IMR-90 (cell line): ENCODE data around the gene GNAT2. TPM values are rescaled to one million over a fixed set of nuclear protein-coding genes. Genes with fewer than 3 reads are reported as not detected.

Experiments
- MAZ ChIP-seq: IDR thresholded peaks from 2 replicates; pipeline ENCODE4 v1.6.1; 2012; ENCODE audit warnings: low read depth, mild to moderate bottlenecking, low read length, improper control_type of control experiment, moderate library complexity, borderline replicate concordance
- NFE2L2 ChIP-seq: fragments of 150-350 bp; IDR thresholded peaks from 2 replicates; pipeline ENCODE4 v1.6.1; 2016; ENCODE audit warnings: low read depth, mild to moderate bottlenecking, low read length
- RAD21 ChIP-seq: IDR thresholded peaks from 2 replicates; pipeline ENCODE4 v1.6.1; 2012; ENCODE audit warnings: low read length, improper control_type of control experiment
- SMC3 ChIP-seq: fragments of 150-350 bp; IDR thresholded peaks from 2 replicates; pipeline ENCODE4 v1.6.1; 2016; ENCODE audit warnings: low read depth, mild to moderate bottlenecking, antibody characterized with exemption, low read length, moderate library complexity
- polyA plus RNA-seq, 3 experiments: library from polyadenylated mRNA; depleted of rRNA; stranded (reverse); fragments of >200 nt; gene quantifications; 2 replicates each; pipeline ENCODE4 v1.2.3, GENCODE V29; 2012; ENCODE audit warnings: low replicate concordance in 1 of 3
- total RNA-seq: library from RNA; depleted of rRNA; stranded (reverse); fragments of >200 nt; gene quantifications from 2 replicates; pipeline ENCODE4 v1.2.3, GENCODE V29; 2012
- TF ChIP-seq, protein P1 (sequence below): conservative IDR thresholded peaks from 2 replicates; pipeline ENCODE4 v1.5.1; 2012; ENCODE audit warnings: mild to moderate bottlenecking, low read depth, low read length, improper control_type of control experiment

GNAT2 gene
- total and polyA plus RNA-seq, 2 of the 4 experiments (the other 2 are of a cell fraction): 0.17 to 0.36 TPM

DNA sequence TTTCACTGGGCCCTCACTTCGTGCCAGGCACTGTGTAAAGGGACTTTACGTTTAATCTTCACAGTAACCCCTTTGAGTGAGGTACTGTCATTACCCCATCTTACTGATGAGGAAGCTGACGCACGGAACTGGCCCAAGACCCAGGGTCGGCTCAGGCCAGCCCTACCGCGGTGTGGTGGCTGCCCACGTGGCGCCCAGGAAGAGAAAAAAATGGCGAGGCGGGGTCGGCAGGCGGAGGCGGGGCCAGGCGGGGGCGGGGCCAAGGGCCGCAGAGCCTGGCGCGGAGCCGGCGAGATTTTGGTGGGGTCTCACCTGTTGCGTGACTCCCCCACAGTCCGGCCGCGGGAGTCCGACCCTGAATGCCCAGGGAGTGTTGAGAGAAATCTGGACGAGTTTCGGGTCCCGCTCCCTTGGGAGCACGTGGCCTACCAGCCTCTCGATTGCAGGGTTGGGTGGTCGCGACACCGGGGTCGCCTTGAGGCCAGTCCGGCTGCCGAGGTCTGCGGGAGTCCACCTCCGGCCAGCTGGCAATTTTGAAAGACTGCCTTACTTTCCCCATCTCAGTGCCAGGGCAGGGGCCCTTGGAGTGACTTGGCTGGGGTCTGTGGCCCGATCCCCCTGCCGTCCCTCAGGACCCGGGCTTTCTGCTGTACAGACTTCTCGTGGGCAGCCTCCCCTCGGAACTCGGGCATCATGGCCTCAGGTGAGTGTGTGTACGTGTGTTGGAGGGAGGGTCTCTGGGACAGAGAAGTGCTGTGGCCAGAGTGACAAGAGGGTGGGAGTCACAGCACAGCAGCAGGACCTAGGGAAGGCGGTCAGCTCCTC is at the start of gene GNAT2, which contains the start of gene AMPD2 (continued):
- TF ChIP-seq, protein P1, sequence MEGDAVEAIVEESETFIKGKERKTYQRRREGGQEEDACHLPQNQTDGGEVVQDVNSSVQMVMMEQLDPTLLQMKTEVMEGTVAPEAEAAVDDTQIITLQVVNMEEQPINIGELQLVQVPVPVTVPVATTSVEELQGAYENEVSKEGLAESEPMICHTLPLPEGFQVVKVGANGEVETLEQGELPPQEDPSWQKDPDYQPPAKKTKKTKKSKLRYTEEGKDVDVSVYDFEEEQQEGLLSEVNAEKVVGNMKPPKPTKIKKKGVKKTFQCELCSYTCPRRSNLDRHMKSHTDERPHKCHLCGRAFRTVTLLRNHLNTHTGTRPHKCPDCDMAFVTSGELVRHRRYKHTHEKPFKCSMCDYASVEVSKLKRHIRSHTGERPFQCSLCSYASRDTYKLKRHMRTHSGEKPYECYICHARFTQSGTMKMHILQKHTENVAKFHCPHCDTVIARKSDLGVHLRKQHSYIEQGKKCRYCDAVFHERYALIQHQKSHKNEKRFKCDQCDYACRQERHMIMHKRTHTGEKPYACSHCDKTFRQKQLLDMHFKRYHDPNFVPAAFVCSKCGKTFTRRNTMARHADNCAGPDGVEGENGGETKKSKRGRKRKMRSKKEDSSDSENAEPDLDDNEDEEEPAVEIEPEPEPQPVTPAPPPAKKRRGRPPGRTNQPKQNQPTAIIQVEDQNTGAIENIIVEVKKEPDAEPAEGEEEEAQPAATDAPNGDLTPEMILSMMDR: no peak
- TF ChIP-seq SMC3 (no peak), NFE2L2 (0 out of 2 replicates have a peak, but pooled peaks have one; percentile 3), MAZ (peak; percentile 29; the same call in 1 of the 2 replicates), RAD21 (peak; percentile 2; the same call in 1 of the 2 replicates)
